HCT116 (cell line): ENCODE measurements around the gene SMG6. TPM values are rescaled to one million over a fixed set of nuclear protein-coding genes. Genes with fewer than 3 reads are reported as not detected.

Source experiments
- ATAC-seq: fragments of 200-7000 bp; cut with Tn5 transposase; 2 replicates; pipeline ENCODE4 v1.9.1; 2020; ENCODE audit warnings: mild to moderate bottlenecking, moderate library complexity
- BruUV-seq: library from RNA; stranded (reverse); fragments of 400-500 nt; replicated peaks from 2 replicates; lab custom pipeline; 2021; lab: Mats Ljungman, UMichigan
- CTCF ChIA-PET: fragments of 300-600 bp; sonication (Branson Sonifier 250); formaldehyde crosslinking; loops from one replicate; lab custom pipeline; 2021; ENCODE audit warnings: antibody characterized with exemption; lab: Charles Lee
- POLR2A ChIA-PET: fragments of 300-600, 350-600 bp; sonication (Branson Sonifier 250); formaldehyde crosslinking; loops from one replicate; lab custom pipeline; 2021; ENCODE audit warnings: antibody characterized with exemption; lab: Charles Lee
- RAD21 ChIA-PET, 2 experiments: fragments of 300-600 bp; sonication (Branson Sonifier 250); formaldehyde crosslinking; loops; one replicate each; lab custom pipeline; 2023; ENCODE audit warnings: low total read pairs in 2 of 2; ENCODE audit not compliant: uncharacterized antibody in 2 of 2, unreplicated experiment in 2 of 2, low non-redundant PET in 1 of 2; lab: Charles Lee
- DNase-seq: peaks from one replicate; pipeline ENCODE4 v3.0.0-alpha.2; 2010; ENCODE audit warnings: low read depth, low spot score
- H2AFZ ChIP-seq: fragments of 200-600 bp; shearing (Covaris generic), sonication (generic); 2 replicates; pipeline ENCODE4 v1.6.1; 2017; ENCODE audit warnings: low read depth, mixed run types, mixed read lengths, antibody characterized with exemption, low read length; ENCODE audit not compliant: poor library complexity, severe bottlenecking
- H3K27ac ChIP-seq: 2 replicates; pipeline ENCODE4 v1.5.1; 2012; ENCODE audit warnings: low read depth, low read length
- H3K27me3 ChIP-seq: fragments of 200-600 bp; sonication (generic); 2 replicates; pipeline ENCODE4 v1.6.1; 2016; ENCODE audit warnings: mixed run types, low read length, mixed read lengths; ENCODE audit not compliant: insufficient read depth
- H3K36me3 ChIP-seq, 2 experiments: fragments of 200-500 bp in 1 of 2; fragments of 200-600 bp in 1 of 2; sonication (Bioruptor generic) in 1 of 2; sonication (generic) in 1 of 2; 2 replicates each; pipeline versions ENCODE4 v1.5.1 to v1.6.1; 2014 to 2016; ENCODE audit warnings: low read length in 2 of 2, inconsistent platforms in 1 of 2, mixed read lengths in 1 of 2, mixed run types in 1 of 2; ENCODE audit not compliant: insufficient read depth in 2 of 2, control insufficient read depth in 1 of 2
- H3K4me1 ChIP-seq, 2 experiments: fragments of 200-600 bp in 1 of 2; sonication (generic) in 1 of 2; 2 replicates each; pipeline versions ENCODE4 v1.5.1 to v1.6.1; 2012 to 2017; ENCODE audit warnings: low read length in 2 of 2, inconsistent platforms in 1 of 2, mild to moderate bottlenecking in 1 of 2, mixed read lengths in 1 of 2, mixed run types in 1 of 2, moderate library complexity in 1 of 2; ENCODE audit not compliant: insufficient read depth in 2 of 2, control insufficient read depth in 1 of 2
- H3K4me2 ChIP-seq: fragments of 200-600 bp; sonication (generic); 2 replicates; pipeline ENCODE4 v1.6.1; 2017; ENCODE audit warnings: mixed run types, low read length, mixed read lengths
- H3K4me3 ChIP-seq, 2 experiments: fragments of 200-600 bp in 1 of 2; sonication (generic) in 1 of 2; replicated peaks in 1 of 2; 2 replicates each; pipeline ENCODE4 v1.5.1; 2011 to 2016; ENCODE audit warnings: low read length in 2 of 2, control low read depth in 1 of 2, low read depth in 1 of 2, mild to moderate bottlenecking in 1 of 2, mixed read lengths in 1 of 2, mixed run types in 1 of 2
- H3K79me2 ChIP-seq: fragments of 200-600 bp; sonication (generic); 2 replicates; pipeline ENCODE4 v1.6.1; 2017; ENCODE audit warnings: mild to moderate bottlenecking, mixed run types, low read length, moderate library complexity, mixed read lengths; ENCODE audit not compliant: insufficient read depth
- H3K9ac ChIP-seq: fragments of 200-600 bp; sonication (generic); 2 replicates; pipeline ENCODE4 v1.6.1; 2016; ENCODE audit warnings: low read length, mixed read lengths
- H3K9me2 ChIP-seq: fragments of 200-600 bp; sonication (generic), shearing (Covaris generic); 2 replicates; pipeline ENCODE4 v1.6.1; 2017; ENCODE audit warnings: mixed run types, mild to moderate bottlenecking, moderate library complexity; ENCODE audit not compliant: insufficient read depth
- H3K9me3 ChIP-seq, 2 experiments: fragments of 200-500 bp in 1 of 2; fragments of 200-600 bp in 1 of 2; sonication (Bioruptor generic) in 1 of 2; sonication (generic) in 1 of 2; 2 replicates each; pipeline ENCODE4 v1.6.1; 2014 to 2017; ENCODE audit warnings: low read length in 2 of 2, mixed read lengths in 2 of 2, inconsistent platforms in 1 of 2, low read depth in 1 of 2, mild to moderate bottlenecking in 1 of 2, mixed run types in 1 of 2, moderate library complexity in 1 of 2; ENCODE audit not compliant: control insufficient read depth in 1 of 2, insufficient read depth in 1 of 2
- H4K20me1 ChIP-seq: fragments of 200-600 bp; sonication (generic), shearing (Covaris generic); 2 replicates; pipeline ENCODE4 v1.6.1; 2017; ENCODE audit warnings: mixed run types, mild to moderate bottlenecking, moderate library complexity; ENCODE audit not compliant: insufficient read depth
- CBX3 ChIP-seq: IDR thresholded peaks from 2 replicates; pipeline ENCODE4 v1.6.1; 2012; ENCODE audit warnings: low read depth
- ELF1 ChIP-seq: IDR thresholded peaks from 2 replicates; pipeline ENCODE4 v1.6.1; 2012; ENCODE audit warnings: low read depth, borderline replicate concordance
- EZH2 ChIP-seq: fragments of 200-600 bp; sonication (generic); IDR thresholded peaks from 2 replicates; pipeline ENCODE4 v1.6.1; 2017; ENCODE audit warnings: antibody characterized with exemption, mixed run types
- JUND ChIP-seq: IDR thresholded peaks from 2 replicates; pipeline ENCODE4 v1.6.1; 2012
- MAX ChIP-seq: IDR thresholded peaks from 2 replicates; pipeline ENCODE4 v1.6.1; 2012
- POLR2AphosphoS5 ChIP-seq: IDR thresholded peaks from 2 replicates; pipeline ENCODE4 v1.6.1; 2011; ENCODE audit warnings: mild to moderate bottlenecking, low read depth, low read length, moderate library complexity
- REST ChIP-seq: IDR thresholded peaks from 2 replicates; pipeline ENCODE4 v1.6.1; 2012; ENCODE audit warnings: low read depth
- SP1 ChIP-seq: IDR thresholded peaks from 2 replicates; pipeline ENCODE4 v1.6.1; 2012; ENCODE audit warnings: low read depth
- SRF ChIP-seq: IDR thresholded peaks from 2 replicates; pipeline ENCODE4 v1.6.1; 2012; ENCODE audit warnings: low read depth
- ZFX ChIP-seq: fragments of 450-650 bp; IDR thresholded peaks from 2 replicates; pipeline ENCODE4 v1.6.1; 2017
- intact Hi-C: fragments of 100-400 bp; cut with micrococcal nuclease; formaldehyde crosslinking; loops from 2 replicates; pipeline ENCODE4 v1.10.0; 2022
- total RNA-seq: library from RNA; stranded (reverse); gene quantifications from one replicate; pipeline ENCODE4 v1.2.1, GENCODE V29; 2021; ENCODE audit not compliant: unreplicated experiment

The SMG6 gene
- total RNA-seq, 1 experiment from 2014 or later = 23.1 TPM

GRCh38 chr17:2029911-2030778 is 273.4 kb downstream of the SMG6 start, which contains the start of gene DPH1 (continued):
- no peak for TF ChIP-seq REST

GRCh38 chr17:2028737-2029136 is 274.8 kb downstream of the SMG6 start:
- ChIA-PET CTCF (interaction anchor here (1.4 kb wide), 1 partner anchor 120 kb away, joined by 3 read pairs; no protein-coding TSS in a partner anchor), RAD21 (no interaction called here), POLR2A (interaction anchor here (1.3 kb wide), 1 partner anchor 13 kb away, joined by 4 read pairs; the partner anchor contains the start of gene OVCA2)
- BruUV-seq = no TSS peak
- H3K27ac ChIP-seq = no peak overlapping the region
- DNase-seq (no peak), ATAC-seq (no peak)
- no peaks in the 10 kb centered on the region for H4K20me1 ChIP-seq
- H2AFZ ChIP-seq = no peak overlapping the region
- H3K36me3 ChIP-seq = no peaks in the 10 kb centered on the region; a peak in 1 of 4 replicates
- no peak overlapping the region for H3K9ac ChIP-seq
- no peak overlapping the region for H3K4me3 ChIP-seq
- TF ChIP-seq REST = no peak
- no peak for TF ChIP-seq MAX
- no peak for TF ChIP-seq ZFX
- no peak for TF ChIP-seq SRF
- no peak for TF ChIP-seq EZH2
- no peak for TF ChIP-seq ELF1
- TF ChIP-seq POLR2AphosphoS5 = no peak
- no peak for TF ChIP-seq CBX3
- no peak for TF ChIP-seq SP1
- no peak for TF ChIP-seq JUND
- H3K79me2 ChIP-seq = peaks cover 9% of the 10 kb centered on the region; the same call in 1 of the 2 replicates
- no peaks in the 10 kb centered on the region for H3K27me3 ChIP-seq
- H3K9me2 ChIP-seq = no peaks in the 10 kb centered on the region
- H3K4me1 ChIP-seq = peaks cover 16 to 35% of the 10 kb centered on the region in 2 experiments; a peak in 3 of 4 replicates
- H3K9me3 ChIP-seq = no peaks in the 10 kb centered on the region
- intact Hi-C loops = no loop called here
- no peak overlapping the region for H3K4me2 ChIP-seq
